HepG2 (cell line): ENCODE measurements around the gene DHX16. TPM values are rescaled to one million over a fixed set of nuclear protein-coding genes. Genes with fewer than 3 reads are reported as not detected.

ENCODE experiments used
- CBX5 ChIP-seq: sonication (generic); formaldehyde crosslinking; IDR thresholded peaks from 2 replicates; pipeline ENCODE4 v1.4.0; 2020; ENCODE audit warnings: missing genetic modification reagents, borderline replicate concordance
- HMGXB4 ChIP-seq, 2 experiments: sonication (generic) in 1 of 2; formaldehyde crosslinking in 1 of 2; IDR thresholded peaks; 2 replicates each; pipeline versions ENCODE4 v1.4.0 to v1.6.1; 2018 to 2020; ENCODE audit warnings: missing genetic modification reagents in 2 of 2, borderline replicate concordance in 1 of 2, low read depth in 1 of 2, mild to moderate bottlenecking in 1 of 2, missing biosample characterization in 1 of 2
- PLRG1 ChIP-seq: fragments of 450-650 bp; conservative IDR thresholded peaks from 2 replicates; pipeline ENCODE4 v1.6.1; 2016
- POLR2G ChIP-seq: fragments of 200-400 bp; formaldehyde crosslinking; IDR thresholded peaks from 2 replicates; pipeline ENCODE4 v1.6.1; 2018; ENCODE audit warnings: mild to moderate bottlenecking, low read depth, low read length, moderate library complexity
- PRDM10 ChIP-seq: sonication (generic); formaldehyde crosslinking; IDR thresholded peaks from 2 replicates; pipeline ENCODE4 v1.4.0; 2020; ENCODE audit warnings: low read depth, missing genetic modification reagents
- RNF219 ChIP-seq: sonication (generic); formaldehyde crosslinking; IDR thresholded peaks from 2 replicates; pipeline ENCODE4 v1.5.0; 2020; ENCODE audit warnings: mild to moderate bottlenecking, missing genetic modification reagents
- TERF1 ChIP-seq: sonication (generic); formaldehyde crosslinking; IDR thresholded peaks from 2 replicates; pipeline ENCODE4 v1.8.0; 2022; ENCODE audit warnings: mild to moderate bottlenecking, missing genetic modification reagents, moderate library complexity
- THAP9 ChIP-seq: sonication (generic); formaldehyde crosslinking; IDR thresholded peaks from 2 replicates; pipeline ENCODE4; 2020; ENCODE audit warnings: missing genetic modification reagents, mild to moderate bottlenecking, borderline replicate concordance
- YEATS4 ChIP-seq: sonication (generic); formaldehyde crosslinking; IDR thresholded peaks from 2 replicates; pipeline ENCODE4 v1.4.0; 2020; ENCODE audit warnings: missing genetic modification reagents, borderline replicate concordance
- ZFP91 ChIP-seq: sonication (generic); formaldehyde crosslinking; IDR thresholded peaks from 2 replicates; pipeline ENCODE4 v1.9.0; 2022; ENCODE audit warnings: missing genetic modification reagents, mild to moderate bottlenecking, borderline replicate concordance
- ZNF558 ChIP-seq: sonication (generic); formaldehyde crosslinking; IDR thresholded peaks from 2 replicates; pipeline ENCODE4 v1.9.0; 2022; ENCODE audit warnings: mild to moderate bottlenecking, missing genetic modification reagents, borderline replicate concordance
- ZNF83 ChIP-seq: sonication (generic); formaldehyde crosslinking; IDR thresholded peaks from 2 replicates; pipeline ENCODE4 v1.4.0; 2020; ENCODE audit warnings: missing genetic modification reagents, mild to moderate bottlenecking, borderline replicate concordance
- polyA plus RNA-seq, 8 experiments: library from polyadenylated mRNA; depleted of rRNA in 3 of 8; stranded (reverse) in 7 of 8; unstranded in 1 of 8; fragments of >200 nt; fragmentation: Illumina TruSeq in 4 of 8; extraction: Trizol in 4 of 8; gene quantifications; 2 replicates each; pipeline versions ENCODE4 v1.2.1 to v1.2.3, GENCODE V29; 2011 to 2016; ENCODE audit warnings: low read depth in 4 of 8, missing spikeins in 1 of 8, mixed read lengths in 1 of 8; ENCODE audit not compliant: insufficient read depth in 1 of 8
- total RNA-seq, 5 experiments: library from RNA; depleted of rRNA; stranded (reverse); fragments of >200 nt; fragmentation: Illumina TruSeq; extraction: Trizol; gene quantifications; 2 replicates each; pipeline ENCODE4 v1.2.3, GENCODE V29; 2016; ENCODE audit warnings: low read depth in 1 of 5

DHX16 gene
- total and polyA plus RNA-seq, 2 of the 13 experiments (the other 11 are each of a cell fraction or from before 2014, with no cell fraction given): 57.0 to 58.5 TPM

GRCh38 chr6:30721198-30722024, 48.6 kb upstream of the DHX16 start (continued):
- no peak; the same call in 1 of the 2 replicates for TF ChIP-seq ZFP91
- TF ChIP-seq PRDM10 (CRISPR knock-in tag): 0 out of 2 replicates have a peak, but pooled peaks have one; percentile 60
- TF ChIP-seq TERF1 (CRISPR knock-in tag): no peak
- peak; percentile 55 to 78 for TF ChIP-seq HMGXB4 (CRISPR knock-in tag; IDR thresholded peaks at IDR 0.05; ENCODE audit: borderline replicate concordance in 1 of 2, low read depth in 1 of 2)
- TF ChIP-seq CBX5 (CRISPR knock-in tag): no peak
- TF ChIP-seq POLR2G: peak; percentile 81
- peak; percentile 61; the same call in 1 of the 2 replicates for TF ChIP-seq ZNF83
- TF ChIP-seq THAP9: no peak
- no peak for TF ChIP-seq PLRG1
- no peak; the same call in 1 of the 2 replicates for TF ChIP-seq ZNF558 (CRISPR knock-in tag)
- TF ChIP-seq RNF219 (CRISPR knock-in tag): no peak
- TF ChIP-seq YEATS4 (CRISPR knock-in tag): peak; percentile 85
